CD1c-positive myeloid dendritic cell (primary cell): Measurements from ENCODE around the gene LRRC37B.
"Not testable (repeated sequence)": the region's sequence is repeated elsewhere in the genome, so short reads cannot be mapped to it uniquely, and the experiment has no call there.

Experiments used
- DNase-seq: peaks from one replicate; pipeline ENCODE4 v3.0.0-alpha.2; 2016; ENCODE audit errors: extremely low spot score

Gene LRRC37B

DNA sequence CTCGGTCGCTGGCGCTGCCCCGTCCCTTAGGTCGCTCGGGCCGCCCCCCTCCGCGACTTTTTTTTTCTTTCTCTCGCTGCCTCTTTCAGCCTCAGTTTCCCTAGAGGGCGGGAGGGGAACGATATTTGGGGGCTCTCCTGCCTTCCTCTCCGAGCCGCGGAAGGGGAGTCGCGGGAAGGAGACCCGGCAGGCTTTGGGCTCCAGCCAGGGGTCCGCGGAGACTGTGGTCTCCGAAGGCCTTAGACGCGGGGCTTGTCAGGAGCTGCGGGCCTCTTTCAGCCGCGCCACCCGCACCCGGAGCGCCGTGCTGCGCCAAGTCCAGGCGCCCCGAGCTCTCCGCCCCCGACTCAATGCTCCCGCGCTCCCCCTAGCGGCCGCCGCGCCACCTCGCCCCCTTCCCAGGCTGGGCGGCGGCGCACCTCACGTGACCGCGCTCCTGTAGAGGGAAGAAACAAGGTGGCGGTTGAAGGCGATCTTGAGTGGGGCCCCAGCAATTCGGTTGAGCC, at the start of gene LRRC37B:
LRRC37B (plus strand) TSS at position 427 of the 506 bp plus-strand sequence. CDS start 14,010 bp downstream, outside the sequence.
- DNase-seq, result peak; percentile 93

DNA sequence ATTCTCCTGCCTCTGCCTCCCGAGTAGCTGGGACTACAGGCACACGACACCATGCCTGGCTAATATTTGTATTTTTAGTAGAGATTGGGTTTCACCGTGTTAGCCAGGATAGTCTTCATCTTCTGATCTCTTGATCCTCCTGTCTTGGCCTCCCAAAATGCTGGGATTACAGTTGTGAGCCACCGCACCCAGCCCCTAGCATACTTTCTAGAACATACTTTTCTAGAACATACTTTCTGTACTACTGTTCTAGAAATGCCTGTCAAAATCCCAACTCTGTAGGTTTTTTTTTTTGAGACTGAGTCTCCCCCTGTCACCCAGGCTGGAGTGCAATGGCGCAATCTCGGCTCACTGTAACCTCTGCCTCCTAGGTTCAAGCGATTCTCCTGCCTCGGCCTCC, 43.1 kb upstream of the LRRC37B start:
- not testable (repeated sequence) for DNase-seq

DNA sequence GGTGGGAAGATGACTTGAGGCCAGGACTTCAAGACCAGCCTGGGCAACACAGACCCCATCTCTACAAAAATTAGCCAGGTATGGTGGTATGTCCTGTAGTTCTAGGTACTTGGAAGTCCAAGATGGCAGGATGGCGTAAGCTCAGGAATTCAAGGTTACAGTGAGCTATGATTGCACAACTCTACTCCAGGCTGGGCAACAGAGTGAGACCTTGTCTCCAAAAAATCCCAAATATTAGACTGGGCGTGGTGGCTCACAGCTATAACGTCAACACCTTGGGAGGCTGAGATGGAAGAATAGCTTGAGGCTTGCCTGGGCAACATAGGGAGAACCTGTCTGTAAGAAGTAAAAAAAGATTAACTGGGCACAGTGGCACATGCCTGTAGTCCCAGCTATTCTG, 39.5 kb upstream of the LRRC37B start:
- no peak for DNase-seq

GRCh38 chr17:31970416-31970815, 36.8 kb upstream of the LRRC37B start:
- not testable (repeated sequence) for DNase-seq

- not testable (repeated sequence) for DNase-seq
These were observed 32.7 kb upstream of the LRRC37B start for GRCh38 chr17:31974269-31975071.

GRCh38 chr17:31975391-31975790, 31.8 kb upstream of the LRRC37B start:
- DNase-seq, result not testable (repeated sequence)

- not testable (repeated sequence) for DNase-seq
These were observed 15.4 kb upstream of the LRRC37B start for GRCh38 chr17:31991821-31992220.

GRCh38 chr17:31997005-31997404, 10.2 kb upstream of the LRRC37B start:
- DNase-seq, result no peak

GRCh38 chr17:32007463-32008298, 498 bp downstream of the LRRC37B start:
- DNase-seq, result peak; percentile 9

GRCh38 chr17:32009262-32009542, 2.0 kb downstream of the LRRC37B start:
- no peak for DNase-seq

DNA sequence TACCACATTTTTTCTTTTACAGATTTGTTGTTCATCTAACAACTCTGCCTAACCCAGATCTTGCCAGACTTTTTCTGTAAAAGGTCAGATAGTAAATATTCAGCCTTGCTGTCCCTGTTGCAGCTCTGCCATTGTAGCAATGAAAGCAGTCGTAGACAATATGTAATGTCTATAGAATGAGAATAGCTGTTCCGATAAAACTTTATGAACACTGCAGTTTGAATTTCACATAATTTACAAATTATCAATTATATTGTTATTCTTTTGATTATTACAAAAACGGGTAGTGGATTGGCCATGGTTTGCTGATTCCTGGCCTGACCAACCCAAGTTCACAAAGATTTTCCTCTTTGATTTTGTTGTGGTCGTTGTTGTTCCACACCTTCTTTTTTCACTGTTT, 2.9 kb downstream of the LRRC37B start:
- no peak for DNase-seq

- no peak for DNase-seq
These were observed 8.2 kb downstream of the LRRC37B start for GRCh38 chr17:32015245-32016013.

GRCh38 chr17:32016231-32016630, 9.0 kb downstream of the LRRC37B start:
- DNase-seq, result peak; percentile 64

GRCh38 chr17:32019228-32019627, 12.0 kb downstream of the LRRC37B start:
- no peak for DNase-seq

- DNase-seq, result no peak
These were observed 13.9 kb downstream of the LRRC37B start for GRCh38 chr17:32020943-32021614.

GRCh38 chr17:32021615-32021955, 14.4 kb downstream of the LRRC37B start:
- no peak for DNase-seq

- DNase-seq, result not testable (repeated sequence)
These were observed 15.4 kb downstream of the LRRC37B start for GRCh38 chr17:32022554-32022953.

DNA sequence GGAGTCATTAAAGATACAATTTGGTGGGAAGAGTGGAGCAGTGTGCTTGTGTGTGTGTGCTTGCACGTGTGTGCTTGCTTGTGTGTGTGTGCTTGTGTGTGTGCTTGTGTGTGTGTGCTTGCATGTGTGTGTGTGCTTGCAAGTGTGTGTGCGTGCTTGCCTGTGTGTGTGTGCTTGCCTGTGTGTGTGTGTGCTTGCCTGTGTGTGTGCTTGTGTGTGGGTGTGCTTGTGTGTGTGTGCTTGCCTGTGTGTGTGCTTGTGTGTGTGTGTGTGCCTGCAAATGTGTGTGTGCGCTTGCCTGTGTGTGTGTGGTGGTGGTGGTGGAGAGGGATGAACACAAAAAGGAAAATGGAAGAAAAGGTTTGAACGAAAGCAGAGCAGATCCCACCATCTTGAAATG, 20.1 kb downstream of the LRRC37B start:
- DNase-seq, result not testable (repeated sequence)

DNA sequence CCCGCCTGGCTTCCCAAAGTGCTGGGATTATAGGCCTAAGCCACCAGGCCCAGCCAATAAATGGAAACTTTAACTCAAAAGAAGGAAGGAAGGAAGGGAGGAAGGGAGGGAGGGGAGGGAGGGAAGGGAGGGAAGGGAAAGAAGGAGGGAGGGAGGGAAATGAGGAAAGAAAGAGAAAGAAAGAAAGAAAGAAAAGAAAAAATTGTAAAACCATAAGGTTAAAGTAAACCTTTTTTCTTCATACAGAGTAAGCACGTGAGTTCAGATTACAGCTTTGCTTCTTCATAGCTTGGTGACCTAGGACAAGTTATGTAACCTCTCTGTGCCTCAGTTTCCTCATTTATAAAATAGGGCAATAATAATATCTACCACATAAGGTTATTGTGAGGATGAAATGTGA, 26.0 kb downstream of the LRRC37B start:
- no peak for DNase-seq

GRCh38 chr17:32033812-32034211, 26.6 kb downstream of the LRRC37B start:
- DNase-seq, result peak; percentile 21

- not testable (repeated sequence) for DNase-seq
These were observed 33.1 kb downstream of the LRRC37B start for GRCh38 chr17:32040246-32040645.
